GM18502 (cell line): ENCODE measurements around the gene SEMA4C.

ENCODE experiments used
- ATAC-seq: cut with Tn5 transposase; IDR thresholded peaks from one replicate; pipeline ENCODE4 v1.9.1; 2021; ENCODE audit warnings: mild to moderate bottlenecking; ENCODE audit not compliant: unreplicated experiment, poor library complexity

SEMA4C gene

DNA sequence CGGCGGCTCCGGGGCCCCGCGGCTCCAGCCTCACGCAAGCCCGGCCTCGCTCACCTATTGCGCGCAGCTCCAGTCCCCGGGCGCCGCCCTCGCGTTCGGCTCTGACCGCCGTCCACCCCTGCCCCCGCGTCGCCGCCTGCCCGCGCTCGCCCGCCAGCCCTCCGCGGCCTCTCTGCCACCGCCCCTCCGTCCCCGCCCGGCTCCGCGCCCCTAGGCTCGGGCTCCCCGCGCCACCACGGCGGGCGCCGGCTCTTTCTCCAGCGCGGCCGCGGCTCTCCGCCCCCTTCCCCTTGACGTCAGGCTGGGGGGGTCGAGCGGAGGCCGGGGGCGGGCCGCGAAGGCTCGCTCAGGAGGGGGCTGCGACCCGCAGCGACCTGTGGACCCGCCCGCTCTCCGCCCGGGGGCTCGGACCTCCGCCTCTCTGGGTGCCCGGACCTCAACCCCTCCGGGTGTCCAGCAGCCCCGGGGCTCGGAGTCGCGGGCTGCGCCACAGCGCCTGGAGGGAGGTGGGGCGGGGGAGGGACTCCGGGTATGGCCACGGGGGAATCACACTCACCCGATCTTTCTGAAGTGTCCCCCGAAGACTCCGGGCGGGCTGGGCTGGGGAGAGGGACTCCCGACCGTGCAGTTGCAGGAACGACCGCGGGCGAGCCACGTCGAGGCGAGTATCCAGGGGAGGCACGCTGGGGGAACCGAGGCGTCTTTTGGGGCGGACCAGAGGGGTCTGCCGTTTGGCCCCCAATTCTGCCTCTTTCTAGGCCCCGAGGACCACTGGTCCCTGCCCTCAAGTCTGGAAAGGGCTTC, at the start of gene SEMA4C:
TSS of gene SEMA4C (minus strand) at position 259 of the 804 bp plus-strand sequence. CDS start 2,194 bp downstream, outside the sequence.
- ATAC-seq, result peak; percentile 19

GRCh38 chr2:96918754-96919550, 49.1 kb upstream of the SEMA4C start:
- ATAC-seq, result no peak

GRCh38 chr2:96918092-96918753, 48.3 kb upstream of the SEMA4C start:
- no peak for ATAC-seq

DNA sequence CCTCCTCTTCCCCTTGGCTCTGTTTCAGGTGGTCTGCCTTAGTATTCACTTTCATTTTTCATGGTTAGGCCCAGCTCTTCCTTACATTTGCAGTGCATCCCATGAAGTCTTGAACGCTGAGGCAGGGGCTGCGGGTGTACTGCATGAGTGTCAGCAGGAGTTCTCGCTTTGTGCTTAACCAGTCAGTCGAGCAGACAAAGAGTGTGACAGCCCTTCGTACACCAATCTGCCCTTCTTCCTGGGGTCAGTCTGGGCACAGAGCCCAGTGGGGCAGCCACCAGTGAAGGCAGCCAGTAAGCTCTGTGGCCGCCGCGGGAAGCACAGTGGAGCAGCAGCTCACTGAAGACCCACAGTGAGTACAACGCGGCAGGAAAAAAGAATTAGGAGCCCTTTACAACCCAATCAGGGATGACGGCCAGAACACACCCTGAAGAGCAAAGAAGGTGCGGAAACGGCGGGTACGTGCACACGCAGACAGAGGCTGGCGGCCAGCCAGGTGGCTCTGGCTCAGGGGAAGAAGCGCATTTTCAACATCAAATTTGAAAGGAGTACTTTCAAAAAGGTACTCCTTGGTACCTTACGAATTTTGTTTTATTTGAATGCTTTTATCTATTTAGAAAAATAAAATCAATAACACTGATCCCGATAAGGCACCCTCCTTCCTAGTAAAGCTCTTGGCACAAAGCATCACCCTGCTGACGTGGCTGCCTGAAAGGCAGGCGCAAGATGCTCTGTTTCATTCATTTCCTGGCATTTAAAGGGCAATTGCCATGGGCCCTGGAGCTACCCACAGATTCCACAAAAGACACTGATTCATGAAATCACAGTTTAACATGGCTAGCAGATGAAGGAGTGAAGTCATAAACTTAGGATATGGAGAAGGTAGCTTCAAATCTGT, 47.0 kb upstream of the SEMA4C start:
- ATAC-seq, result no peak

DNA sequence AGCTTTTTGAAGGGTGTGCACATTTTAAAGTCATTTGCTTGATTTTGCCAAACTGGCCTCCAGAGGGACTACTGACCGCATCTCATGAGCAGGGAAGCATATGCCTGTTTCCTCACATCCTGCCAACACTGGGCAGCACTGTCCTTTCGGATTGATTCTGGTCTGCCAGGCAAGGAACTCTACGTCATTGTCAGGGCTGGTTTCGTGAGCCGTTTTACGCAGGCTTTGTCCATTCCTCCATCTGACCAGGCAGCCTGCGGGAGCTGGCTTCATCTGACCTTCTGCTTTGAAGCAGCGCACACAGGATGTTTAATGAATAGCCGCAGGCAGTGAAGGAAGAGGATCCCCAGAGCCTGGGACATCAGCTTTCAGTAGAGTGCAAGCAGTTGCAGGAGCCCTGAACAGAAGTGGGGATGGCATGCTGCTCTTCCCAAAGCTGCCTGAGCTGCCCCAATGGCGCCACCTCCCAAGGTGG, 46.3 kb upstream of the SEMA4C start:
- no peak for ATAC-seq

- no peak for ATAC-seq
Observed at GRCh38 chr2:96914332-96914731, 44.5 kb upstream of the SEMA4C start.

DNA sequence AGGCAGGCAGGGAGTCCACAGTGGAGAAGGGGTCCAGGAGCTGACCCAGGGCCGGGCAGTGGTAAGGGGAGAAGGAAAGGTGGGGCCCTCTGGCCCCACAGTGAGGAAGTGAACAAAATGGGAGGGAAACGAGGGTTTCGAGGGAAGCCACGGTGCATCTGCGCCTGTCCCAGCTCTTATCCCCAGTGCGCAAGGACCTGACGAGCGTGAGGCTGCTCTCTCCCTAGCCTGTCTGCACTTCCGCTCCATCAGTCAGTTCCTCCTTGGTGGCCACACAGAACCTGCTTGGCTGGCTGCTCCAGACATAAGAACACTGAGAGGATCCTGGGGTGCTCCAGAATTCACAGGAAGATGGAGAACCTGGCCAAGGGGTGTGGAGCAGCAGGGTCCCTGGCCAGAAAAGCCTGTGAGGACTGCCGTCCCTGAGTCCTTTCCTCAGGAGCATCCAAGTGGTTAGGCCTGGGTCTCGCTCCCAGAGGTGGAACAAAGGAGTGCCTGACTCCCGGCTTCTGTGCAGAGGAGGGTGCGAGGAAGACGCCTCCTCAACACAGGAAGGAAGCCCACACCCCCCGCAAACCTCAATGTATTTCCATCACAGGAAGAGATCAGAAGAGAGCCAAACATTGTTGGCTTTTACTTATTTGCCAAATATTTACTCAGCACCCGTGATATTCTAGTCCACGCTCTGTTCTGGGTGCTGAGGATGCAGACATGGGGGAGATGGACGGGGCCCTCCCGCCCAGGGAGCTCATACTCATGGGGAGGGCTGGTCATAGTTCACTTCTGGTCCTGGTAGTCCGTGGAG, 43.7 kb upstream of the SEMA4C start:
- ATAC-seq, result no peak

- ATAC-seq, result no peak
Observed at GRCh38 chr2:96913117-96913397, 43.2 kb upstream of the SEMA4C start.

- ATAC-seq, result no peak
Observed at GRCh38 chr2:96912346-96913116, 42.7 kb upstream of the SEMA4C start.

DNA sequence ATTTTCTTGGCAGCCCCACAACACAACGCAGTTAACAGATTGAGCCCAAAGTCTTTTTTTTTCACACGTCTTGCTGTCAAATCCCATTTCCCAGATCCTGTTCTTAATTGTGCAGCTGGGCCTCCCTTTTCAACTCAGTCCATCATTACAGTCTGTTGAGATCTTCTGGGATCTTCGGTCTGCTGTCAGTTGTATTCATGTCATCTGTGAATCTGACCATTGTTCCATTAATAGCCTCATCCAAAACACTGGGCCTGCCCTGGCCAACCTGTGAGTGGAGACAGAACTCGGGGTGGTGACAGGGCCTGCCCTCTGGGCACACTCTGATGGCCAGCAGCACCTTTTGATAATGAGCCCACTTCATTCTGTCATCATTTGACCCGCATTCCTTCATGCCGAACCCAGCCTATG, 39.7 kb upstream of the SEMA4C start:
- no peak for ATAC-seq

DNA sequence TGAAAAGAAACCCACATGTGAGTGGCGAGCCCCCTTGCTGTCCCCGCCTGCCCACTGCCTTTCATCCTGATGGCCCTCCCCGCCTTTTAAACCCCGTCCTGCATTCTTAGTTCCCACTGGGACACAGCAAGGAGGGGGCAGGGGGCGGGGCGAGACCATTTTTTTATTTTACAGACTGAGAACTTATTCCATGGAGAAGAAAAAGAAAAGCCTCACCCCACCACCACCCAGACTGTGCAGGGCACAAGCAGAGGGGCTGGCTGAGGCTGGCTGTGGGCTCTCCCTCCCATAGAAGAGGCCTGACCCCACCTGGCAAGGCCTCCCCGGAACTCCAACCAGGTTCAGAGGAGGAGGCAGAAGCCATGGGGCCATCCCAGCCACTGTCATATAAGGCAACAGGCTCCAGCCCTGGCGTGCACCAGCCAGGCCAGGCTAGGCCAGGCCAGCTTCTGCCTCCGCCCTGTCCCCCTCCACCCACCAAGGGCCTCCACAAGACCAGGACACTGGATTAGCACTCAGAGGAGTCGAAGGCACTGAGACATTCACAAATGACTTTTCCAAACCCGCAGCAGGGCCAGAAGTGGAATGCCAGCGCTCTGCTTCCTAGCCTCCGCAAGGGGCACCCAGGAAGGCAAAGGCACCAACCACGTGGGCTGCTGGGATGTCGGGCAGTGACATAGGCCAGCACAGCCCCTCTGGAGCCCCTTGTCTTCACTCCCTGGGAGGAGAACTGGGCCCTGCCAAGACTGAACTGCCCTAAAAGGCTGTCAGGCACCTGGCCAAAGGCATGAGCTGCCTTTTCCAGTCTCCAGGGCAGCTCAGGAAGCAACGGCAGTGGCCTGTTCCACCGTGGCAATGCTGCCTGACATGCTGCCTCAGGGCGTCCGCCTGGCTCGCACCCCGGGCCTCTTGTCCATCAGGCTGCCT, 37.5 kb upstream of the SEMA4C start:
- no peak for ATAC-seq

DNA sequence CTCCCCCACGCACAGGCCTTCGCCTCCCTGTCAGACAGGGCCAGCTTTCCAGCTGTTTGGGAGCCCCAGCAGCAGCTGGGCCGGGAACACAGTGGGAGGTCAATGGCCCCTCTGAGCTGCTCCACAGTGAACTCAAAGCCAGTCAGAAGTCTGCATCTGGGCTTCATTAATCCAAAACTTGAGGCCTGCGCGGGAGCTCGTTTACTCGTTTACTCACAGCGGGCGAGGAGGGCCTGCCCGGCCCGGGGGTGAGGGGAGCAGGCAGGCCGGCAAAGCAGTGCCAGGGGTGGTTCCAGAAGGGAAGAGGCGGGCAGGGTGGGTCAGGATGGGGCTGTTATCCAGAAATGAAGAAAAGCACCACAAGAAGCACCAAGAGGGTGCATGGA, 36.8 kb upstream of the SEMA4C start:
- no peak for ATAC-seq

DNA sequence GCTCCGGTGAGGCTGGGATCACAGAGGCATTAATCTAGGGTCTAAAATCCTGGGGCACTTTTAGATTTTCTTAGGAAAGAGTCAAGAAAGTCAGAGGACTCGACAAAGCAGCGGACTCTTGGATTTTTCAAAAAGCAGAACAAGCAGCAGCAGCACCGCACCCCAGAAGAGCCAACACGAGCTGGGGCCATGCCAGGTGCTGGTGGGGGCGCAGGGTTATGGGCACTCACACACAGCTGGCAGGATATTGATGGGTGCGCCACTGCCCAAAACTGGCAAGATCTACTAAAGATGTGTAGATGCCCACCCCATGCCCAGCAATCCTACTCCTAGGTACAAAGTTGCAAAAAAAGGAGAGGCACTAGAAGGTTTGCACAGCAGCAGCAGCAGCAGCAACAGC, 33.9 kb upstream of the SEMA4C start:
- ATAC-seq, result no peak

- ATAC-seq, result no peak
Observed at GRCh38 chr2:96903318-96903717, 33.4 kb upstream of the SEMA4C start.

GRCh38 chr2:96900237-96900636, 30.4 kb upstream of the SEMA4C start:
- ATAC-seq, result no peak

- ATAC-seq, result no peak
Observed at GRCh38 chr2:96899413-96899741, 29.5 kb upstream of the SEMA4C start.

- ATAC-seq, result no peak
Observed at GRCh38 chr2:96898641-96899412, 28.9 kb upstream of the SEMA4C start.
